HFFc6 (cell line): Measurements from ENCODE around the gene P3R3URF. TPM values are rescaled to one million over a fixed set of nuclear protein-coding genes. Genes with fewer than 3 reads are reported as not detected.

ENCODE experiments used
- DNase-seq: peaks from one replicate; pipeline ENCODE4 v3.0.0-alpha.2; 2018
- H3K27ac Mint-ChIP-seq: 2 replicates; pipeline ENCODE4 v1.8.0; 2020; ENCODE audit warnings: mild to moderate bottlenecking, mixed read lengths
- H3K27me3 Mint-ChIP-seq: 2 replicates; pipeline ENCODE4 v1.8.0; 2021; ENCODE audit warnings: mild to moderate bottlenecking, moderate library complexity, mixed read lengths; ENCODE audit not compliant: insufficient read depth
- H3K36me3 Mint-ChIP-seq: 2 replicates; pipeline ENCODE4 v1.8.0; 2021; ENCODE audit warnings: low read depth, mixed read lengths
- H3K4me1 Mint-ChIP-seq: 2 replicates; pipeline ENCODE4 v1.8.0; 2020; ENCODE audit warnings: low read depth, mixed read lengths
- H3K4me3 Mint-ChIP-seq: 2 replicates; pipeline ENCODE4 v1.8.0; 2020; ENCODE audit warnings: mild to moderate bottlenecking, moderate library complexity, mixed read lengths
- H3K9me3 Mint-ChIP-seq: 2 replicates; pipeline ENCODE4 v1.8.0; 2020; ENCODE audit warnings: mild to moderate bottlenecking, mixed read lengths
- total RNA-seq, 6 experiments: library from RNA; stranded (reverse); fragmentation: NEBNext Ultra II Directional; extraction: Animal tissue kit (Norgen Biotek cat#: 25700); gene quantifications; 2 replicates in 1 of 6; 3 replicates in 5 of 6; pipeline ENCODE4 v1.2.3, GENCODE V29; 2021
- TF ChIP-seq, protein P1 (sequence below): fragments of 200-600 bp; sonication (generic); IDR thresholded peaks from 2 replicates; pipeline ENCODE4 v1.5.0; 2021; ENCODE audit warnings: antibody characterized with exemption, mild to moderate bottlenecking

The P3R3URF gene
- total RNA-seq, 6 experiments from 2014 or later: not detected

- no peaks in the 10 kb centered on the region for H3K9me3 Mint-ChIP-seq
- no peak overlapping the region for H3K4me3 Mint-ChIP-seq
- no peaks in the 10 kb centered on the region for H3K36me3 Mint-ChIP-seq
- H3K27me3 Mint-ChIP-seq: 0 out of 2 replicates have a peak, but pooled peaks cover 2% of the 10 kb centered on the region
- no peak for DNase-seq
- no peak overlapping the region; the same call in 1 of the 2 replicates for H3K27ac Mint-ChIP-seq
- TF ChIP-seq, protein P1, sequence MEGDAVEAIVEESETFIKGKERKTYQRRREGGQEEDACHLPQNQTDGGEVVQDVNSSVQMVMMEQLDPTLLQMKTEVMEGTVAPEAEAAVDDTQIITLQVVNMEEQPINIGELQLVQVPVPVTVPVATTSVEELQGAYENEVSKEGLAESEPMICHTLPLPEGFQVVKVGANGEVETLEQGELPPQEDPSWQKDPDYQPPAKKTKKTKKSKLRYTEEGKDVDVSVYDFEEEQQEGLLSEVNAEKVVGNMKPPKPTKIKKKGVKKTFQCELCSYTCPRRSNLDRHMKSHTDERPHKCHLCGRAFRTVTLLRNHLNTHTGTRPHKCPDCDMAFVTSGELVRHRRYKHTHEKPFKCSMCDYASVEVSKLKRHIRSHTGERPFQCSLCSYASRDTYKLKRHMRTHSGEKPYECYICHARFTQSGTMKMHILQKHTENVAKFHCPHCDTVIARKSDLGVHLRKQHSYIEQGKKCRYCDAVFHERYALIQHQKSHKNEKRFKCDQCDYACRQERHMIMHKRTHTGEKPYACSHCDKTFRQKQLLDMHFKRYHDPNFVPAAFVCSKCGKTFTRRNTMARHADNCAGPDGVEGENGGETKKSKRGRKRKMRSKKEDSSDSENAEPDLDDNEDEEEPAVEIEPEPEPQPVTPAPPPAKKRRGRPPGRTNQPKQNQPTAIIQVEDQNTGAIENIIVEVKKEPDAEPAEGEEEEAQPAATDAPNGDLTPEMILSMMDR: no peak
- H3K4me1 Mint-ChIP-seq: peaks cover 28% of the 10 kb centered on the region
Observed at GRCh38 chr1:46153228-46153627, 23.1 kb downstream of the P3R3URF start.

- 0 out of 2 replicates have a peak, but pooled peaks cover 2% of the 10 kb centered on the region for H3K27me3 Mint-ChIP-seq
- TF ChIP-seq, protein P1: no peak
- H3K36me3 Mint-ChIP-seq: no peaks in the 10 kb centered on the region
- H3K27ac Mint-ChIP-seq: peak overlapping the region; percentile 63
- H3K4me1 Mint-ChIP-seq: peaks cover 28% of the 10 kb centered on the region
- peak; percentile 74 for DNase-seq
- H3K4me3 Mint-ChIP-seq: no peak overlapping the region
- no peaks in the 10 kb centered on the region for H3K9me3 Mint-ChIP-seq
Observed at GRCh38 chr1:46152016-46152415, 24.3 kb downstream of the P3R3URF start.

DNA sequence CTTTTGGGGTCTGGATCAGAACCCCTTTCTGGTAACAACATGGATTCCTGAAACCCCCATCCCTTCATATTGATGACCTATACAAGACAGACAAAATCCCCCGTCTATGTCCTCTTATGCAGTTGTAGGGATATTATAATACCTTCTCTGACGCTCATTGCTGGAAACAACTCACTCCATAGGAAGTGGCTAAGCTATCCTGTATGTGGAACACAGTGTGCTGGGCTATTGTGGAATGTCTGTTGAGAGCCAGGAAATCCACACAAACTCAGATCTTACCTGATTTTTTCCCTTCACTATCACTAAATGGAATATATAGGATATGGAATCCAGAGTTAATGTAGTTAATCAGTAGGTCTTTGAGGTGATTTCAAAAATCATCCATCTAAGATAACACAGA lies 26.2 kb downstream of the P3R3URF start:
- H3K4me1 Mint-ChIP-seq: peaks cover 28% of the 10 kb centered on the region
- TF ChIP-seq, protein P1: no peak
- no peaks in the 10 kb centered on the region for H3K36me3 Mint-ChIP-seq
- no peak for DNase-seq
- H3K27me3 Mint-ChIP-seq: peaks cover 8% of the 10 kb centered on the region
- H3K4me3 Mint-ChIP-seq: no peak overlapping the region
- H3K27ac Mint-ChIP-seq: no peak overlapping the region
- no peaks in the 10 kb centered on the region for H3K9me3 Mint-ChIP-seq

DNA sequence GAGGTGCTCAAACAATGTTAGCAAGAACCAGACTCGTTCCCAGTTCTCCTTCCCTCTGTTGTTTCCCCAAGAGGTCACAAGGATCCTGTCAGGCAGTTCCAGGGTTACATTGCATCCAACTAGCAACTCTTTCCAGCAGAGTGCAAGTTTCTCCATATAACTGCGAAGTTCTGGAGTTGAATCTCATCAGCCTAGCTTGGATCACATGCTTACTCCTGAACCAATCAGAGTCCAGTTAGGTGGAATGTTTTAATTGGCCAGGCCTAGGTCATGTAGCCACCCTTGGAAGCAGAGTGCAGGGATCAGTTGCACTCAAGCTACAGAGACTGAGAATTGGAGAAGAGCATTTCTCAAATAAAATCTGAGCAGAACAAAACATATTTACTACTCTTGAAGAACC lies 28.0 kb downstream of the P3R3URF start:
- TF ChIP-seq, protein P1: no peak
- no peaks in the 10 kb centered on the region for H3K36me3 Mint-ChIP-seq
- peaks cover 8% of the 10 kb centered on the region for H3K27me3 Mint-ChIP-seq
- no peak overlapping the region for H3K4me3 Mint-ChIP-seq
- no peak for DNase-seq
- peaks cover 20% of the 10 kb centered on the region for H3K4me1 Mint-ChIP-seq
- H3K9me3 Mint-ChIP-seq: no peaks in the 10 kb centered on the region
- no peak overlapping the region for H3K27ac Mint-ChIP-seq

- H3K4me3 Mint-ChIP-seq: peak overlapping the region; percentile 73
Observed at GRCh38 chr1:46137916-46138315, 38.4 kb downstream of the P3R3URF start.

More at GRCh38 chr1:46137916-46138315, 38.4 kb downstream of the P3R3URF start:
- no peak overlapping the region for H3K27ac Mint-ChIP-seq
- TF ChIP-seq, protein P1: no peak
- H3K4me1 Mint-ChIP-seq: peaks cover 34% of the 10 kb centered on the region
- DNase-seq: no peak
- no peaks in the 10 kb centered on the region for H3K9me3 Mint-ChIP-seq
- H3K36me3 Mint-ChIP-seq: no peaks in the 10 kb centered on the region
- peaks cover 7% of the 10 kb centered on the region for H3K27me3 Mint-ChIP-seq
